GM12878 (cell line): ENCODE results near the gene SRPK2. TPM values are rescaled to one million over a fixed set of nuclear protein-coding genes. Genes with fewer than 3 reads are reported as not detected.

ENCODE experiments used
- ATAC-seq: fragments of 200-7000 bp; cut with Tn5 transposase; 3 replicates; pipeline ENCODE4 v1.9.1; 2020; ENCODE audit warnings: mild to moderate bottlenecking, moderate library complexity
- BruUV-seq: library from RNA; stranded (reverse); fragments of 400-500 nt; replicated peaks from 2 replicates; lab custom pipeline; 2021; lab: Mats Ljungman, UMichigan
- CTCF ChIA-PET: fragments of 300-600 bp; sonication (Branson Sonifier 250); formaldehyde crosslinking; extraction: SDS; loops from one replicate; lab custom pipeline; 2021; ENCODE audit warnings: inconsistent platforms; lab: Yijun Ruan, JAX
- POLR2A ChIA-PET: fragments of 350-600 bp; formaldehyde crosslinking; extraction: SDS; loops from one replicate; lab custom pipeline; 2021; ENCODE audit warnings: inconsistent platforms; lab: Charles Lee
- RAD21 ChIA-PET: fragments of 300-600 bp; sonication (Branson Sonifier 250); formaldehyde crosslinking; loops from one replicate; lab custom pipeline; 2023; ENCODE audit warnings: antibody characterized with exemption; ENCODE audit not compliant: unreplicated experiment; lab: Charles Lee
- SMC1A ChIA-PET: fragments of 300-600 bp; sonication (Branson Sonifier 250); formaldehyde crosslinking; loops from one replicate; lab custom pipeline; 2023; ENCODE audit not compliant: unreplicated experiment, uncharacterized antibody; lab: Charles Lee
- DNase-seq: peaks from one replicate; pipeline ENCODE4 v3.0.0-alpha.2; 2011; ENCODE audit warnings: low read depth, low spot score
- FAIRE-seq: peaks from 3 replicates; lab custom pipeline; 2011; peaks lifted over from hg19 to GRCh38; lab: Jason Lieb, UNC
- H2AFZ ChIP-seq: 2 replicates; pipeline ENCODE4 v1.6.0; 2011; ENCODE audit warnings: low read depth, low read length, control low read depth; ENCODE audit not compliant: control insufficient read depth
- H3K27ac ChIP-seq: 2 replicates; pipeline ENCODE4 v1.5.1; 2011; ENCODE audit warnings: control low read depth; ENCODE audit not compliant: control insufficient read depth, insufficient read depth
- H3K27me3 ChIP-seq, 2 experiments: replicated peaks in 1 of 2; 2 replicates each; pipeline versions ENCODE4 v1.6.0 to v1.6.1; 2011; ENCODE audit warnings: low read length in 1 of 2; ENCODE audit not compliant: control insufficient read depth in 2 of 2, insufficient read depth in 2 of 2
- H3K36me3 ChIP-seq, 2 experiments: 2 replicates each; pipeline ENCODE4 v1.5.1; 2011; ENCODE audit warnings: low read length in 1 of 2; ENCODE audit not compliant: control insufficient read depth in 2 of 2, insufficient read depth in 2 of 2
- H3K4me1 ChIP-seq: 2 replicates; pipeline ENCODE4 v1.6.1; 2011; ENCODE audit warnings: mild to moderate bottlenecking, low read length, moderate library complexity, mixed read lengths; ENCODE audit not compliant: control insufficient read depth, insufficient read depth
- H3K4me2 ChIP-seq: 2 replicates; pipeline ENCODE4 v1.6.0; 2011; ENCODE audit warnings: control low read depth; ENCODE audit not compliant: control insufficient read depth, insufficient read depth
- H3K4me3 ChIP-seq: fragments of 200-600 bp; sonication (generic); 2 replicates; pipeline ENCODE4 v1.5.1; 2016
- H3K79me2 ChIP-seq: 2 replicates; pipeline ENCODE4 v1.6.0; 2011; ENCODE audit warnings: low read length; ENCODE audit not compliant: control insufficient read depth, insufficient read depth
- H3K9ac ChIP-seq: 2 replicates; pipeline ENCODE4 v1.8.0; 2011; ENCODE audit warnings: low read length, control low read depth, mixed read lengths; ENCODE audit not compliant: control insufficient read depth, insufficient read depth
- H3K9me3 ChIP-seq: replicated peaks from 3 replicates; pipeline ENCODE4 v1.5.1; 2011; ENCODE audit warnings: mild to moderate bottlenecking, low read length; ENCODE audit not compliant: control insufficient read depth, insufficient read depth
- H4K20me1 ChIP-seq: 2 replicates; pipeline ENCODE4 v1.6.0; 2011; ENCODE audit not compliant: control insufficient read depth, insufficient read depth
- ATF7 ChIP-seq: fragments of 450-650 bp; IDR thresholded peaks from 2 replicates; pipeline ENCODE4 v1.6.1; 2016; ENCODE audit warnings: low read depth, mild to moderate bottlenecking
- DPF2 ChIP-seq: fragments of 450-650 bp; IDR thresholded peaks from 2 replicates; pipeline ENCODE4 v1.6.1; 2017; ENCODE audit warnings: mild to moderate bottlenecking
- EED ChIP-seq: sonication (generic); IDR thresholded peaks from 2 replicates; pipeline ENCODE4 v1.6.1; 2016; ENCODE audit warnings: antibody characterized with exemption, low read depth
- ETV6 ChIP-seq, 2 experiments: fragments of 450-650 bp in 1 of 2; IDR thresholded peaks in 1 of 2; conservative IDR thresholded peaks in 1 of 2; 2 replicates each; pipeline ENCODE4 v1.6.1; 2014; ENCODE audit warnings: antibody characterized with exemption in 1 of 2, borderline replicate concordance in 1 of 2, low read depth in 1 of 2, mild to moderate bottlenecking in 1 of 2, moderate library complexity in 1 of 2
- IKZF2 ChIP-seq, 2 experiments: fragments of 450-650 bp; IDR thresholded peaks; 2 replicates each; pipeline ENCODE4 v1.6.1; 2017; ENCODE audit warnings: mild to moderate bottlenecking in 2 of 2, moderate library complexity in 2 of 2
- JUNB ChIP-seq: IDR thresholded peaks from 2 replicates; pipeline ENCODE4 v1.6.1; 2016; ENCODE audit warnings: antibody characterized with exemption, mild to moderate bottlenecking
- KAT2A ChIP-seq: conservative IDR thresholded peaks from 2 replicates; pipeline ENCODE4 v1.6.1; 2011; ENCODE audit warnings: low read depth, low read length; ENCODE audit not compliant: control insufficient read depth
- MTA2 ChIP-seq: fragments of 450-650 bp; IDR thresholded peaks from 2 replicates; pipeline ENCODE4 v1.6.1; 2016; ENCODE audit warnings: low read depth, mild to moderate bottlenecking, moderate library complexity
- MXI1 ChIP-seq: fragments of 150-350 bp; IDR thresholded peaks from 2 replicates; pipeline ENCODE4 v1.6.1; 2011; ENCODE audit warnings: low read depth, mild to moderate bottlenecking, inconsistent platforms, low read length, improper control_type of control experiment
- NFXL1 ChIP-seq: fragments of 450-650 bp; IDR thresholded peaks from 2 replicates; pipeline ENCODE4 v1.6.1; 2017; ENCODE audit warnings: antibody characterized with exemption, mild to moderate bottlenecking, borderline replicate concordance
- POLR2A ChIP-seq: IDR thresholded peaks from 2 replicates; pipeline ENCODE4 v1.6.1; 2011; ENCODE audit warnings: low read depth, mild to moderate bottlenecking, low read length
- RUNX3 ChIP-seq: IDR thresholded peaks from 2 replicates; pipeline ENCODE4 v1.6.1; 2012; ENCODE audit warnings: low read length, inconsistent platforms
- STAT1 ChIP-seq: fragments of 450-650 bp; conservative IDR thresholded peaks from 2 replicates; pipeline ENCODE4 v1.6.1; 2014; ENCODE audit warnings: antibody characterized with exemption, mild to moderate bottlenecking
- WGBS: methylation state at CpG from one replicate; pipeline ENCODE4 v1.1.6; 2016; ENCODE audit warnings: low lambda C conversion rate; ENCODE audit not compliant: insufficient replicate concordance, insufficient coverage; ENCODE audit errors: missing lambda C conversion rate; 5-methylcytosine and 5-hydroxymethylcytosine counted together
- in situ Hi-C: fragments of 300-500 bp; cut with MboI; formaldehyde crosslinking; loops from 9 replicates; pipeline ENCODE4 v1.14.3; 2018; ENCODE audit warnings: mixed read lengths
- intact Hi-C: fragments of 100-400 bp; cut with micrococcal nuclease; formaldehyde crosslinking; loops from one replicate; pipeline ENCODE4 v1.14.2; 2022; ENCODE audit not compliant: unreplicated experiment
- polyA plus RNA-seq, 11 experiments: library from polyadenylated mRNA; depleted of rRNA in 4 of 11; unstranded in 6 of 11; stranded (reverse) in 5 of 11; fragments of >200 nt; fragmentation: Nextera tagmentation in 4 of 11; fragmentation: Illumina TruSeq in 1 of 11; extraction: Ambion mirVana in 4 of 11; extraction: Trizol in 1 of 11; gene quantifications; 1 replicate in 1 of 11; 2 replicates in 10 of 11; pipeline versions ENCODE4 v1.2.1 to v1.2.3, GENCODE V29; 2011 to 2016; ENCODE audit warnings: inconsistent platforms in 2 of 11, missing spikeins in 2 of 11, low read depth in 1 of 11
- total RNA-seq, 4 experiments: library from RNA; depleted of rRNA in 3 of 4; stranded (reverse); fragments of >200 nt in 3 of 4; fragmentation: Illumina TruSeq in 1 of 4; extraction: Trizol in 1 of 4; gene quantifications; 2 replicates each; pipeline versions ENCODE4 v1.2.1 to v1.2.3, GENCODE V29; 2013 to 2021
- TF ChIP-seq, protein P1 (sequence below): IDR thresholded peaks from 2 replicates; pipeline ENCODE4 v1.6.1; 2012; ENCODE audit warnings: improper control_type of control experiment, low read depth, low read length; ENCODE audit not compliant: insufficient replicate concordance
- TF ChIP-seq, protein P2 (sequence below): fragments of 450-650 bp; IDR thresholded peaks from 2 replicates; pipeline ENCODE4 v1.6.1; 2017; ENCODE audit warnings: antibody characterized with exemption, mild to moderate bottlenecking, moderate library complexity

Gene SRPK2
- total and polyA plus RNA-seq, 10 of the 15 experiments (the other 5 are each of a cell fraction or from before 2014, with no cell fraction given): 13.2 to 32.8 (median 24.5) TPM

DNA sequence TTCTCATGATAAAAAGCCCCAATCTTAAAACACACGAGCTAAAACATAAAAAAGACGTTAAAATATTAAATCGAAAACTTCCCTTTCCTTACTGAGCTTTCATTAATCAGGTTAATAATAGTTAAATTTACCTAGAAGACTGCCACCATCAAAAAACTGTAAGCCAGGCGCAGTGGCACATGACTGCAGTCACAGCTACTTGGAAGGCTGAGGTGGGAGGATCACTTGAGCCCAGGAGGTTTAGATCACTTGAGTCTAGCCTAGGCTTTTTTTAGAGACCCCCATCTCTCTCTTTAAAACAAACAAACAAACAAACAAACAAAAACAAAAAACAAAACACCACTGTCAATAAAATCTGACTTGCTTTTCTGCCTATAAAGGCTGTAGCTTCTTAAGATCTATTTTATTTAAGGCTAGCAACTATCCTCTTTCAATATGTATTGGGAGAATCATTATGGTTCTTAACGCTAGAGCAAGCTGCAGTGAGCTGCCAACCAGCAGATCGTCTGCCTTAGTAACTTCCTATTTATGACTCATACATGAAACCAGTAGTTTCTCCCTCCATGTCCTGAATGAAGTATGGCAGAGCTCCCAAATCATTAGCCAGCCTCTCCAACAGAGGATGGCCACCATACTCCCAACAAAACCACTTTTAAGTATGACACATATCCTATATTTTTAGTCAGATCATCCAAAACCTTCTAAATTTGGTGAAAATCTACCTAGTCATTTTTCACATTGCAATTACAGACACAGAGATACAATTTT is 163.7 kb downstream of the SRPK2 start:
- peak; percentile 97 for ATAC-seq
- WGBS: 49% methylated on average over 6 of the region's 6 CpGs
- Histone ChIP-seq H4K20me1 (no peaks in the 10 kb centered on the region), H3K4me1 (peaks cover 5% of the 10 kb centered on the region), H3K4me2 (peak overlapping the region; percentile 46), H3K9ac (no peak overlapping the region), H3K9me3 (no peaks in the 10 kb centered on the region; the same call in 2 of the 3 replicates), H2AFZ (no peak overlapping the region), H3K27ac (0 out of 2 replicates have a peak overlapping the region, but pooled peaks have one; percentile 5), H3K79me2 (peaks cover 8% of the 10 kb centered on the region), H3K36me3 (peaks cover 0 to 3% of the 10 kb centered on the region in 2 experiments; a peak in 2 of 4 replicates), H3K4me3 (peak overlapping the region; percentile 11; the same call in 1 of the 2 replicates), H3K27me3 (no peaks in the 10 kb centered on the region)
- no TSS peak for BruUV-seq
- ChIA-PET SMC1A (interaction anchor here (0.6 to 3.4 kb wide), 24 partner anchors 9 to 520 kb away, joined by 3 to 23 read pairs (median 4); no protein-coding TSS in a partner anchor), CTCF (interaction anchor here (0.6 to 1.6 kb wide), 9 partner anchors 10 to 38 kb away, joined by 3 to 4 read pairs (median 3); no protein-coding TSS in a partner anchor), POLR2A (interaction anchor here (0.6 to 1.5 kb wide), 7 partner anchors 14 to 119 kb away, joined by 3 to 5 read pairs (median 3); no protein-coding TSS in a partner anchor), RAD21 (interaction anchor here (0.7 to 3.3 kb wide), 10 partner anchors 10 to 244 kb away, joined by 3 to 13 read pairs (median 4); no protein-coding TSS in a partner anchor)
- DNase-seq: peak; percentile 42
- in situ Hi-C loops (no loop called here), intact Hi-C loops (loop anchor here (2.0 kb wide), 1 partner anchor 14 kb away; no protein-coding TSS in a partner anchor)
- FAIRE-seq: peak; percentile 94
- TF ChIP-seq DPF2: peak; percentile 61; the same call in 1 of the 2 replicates
- TF ChIP-seq, protein P1, sequence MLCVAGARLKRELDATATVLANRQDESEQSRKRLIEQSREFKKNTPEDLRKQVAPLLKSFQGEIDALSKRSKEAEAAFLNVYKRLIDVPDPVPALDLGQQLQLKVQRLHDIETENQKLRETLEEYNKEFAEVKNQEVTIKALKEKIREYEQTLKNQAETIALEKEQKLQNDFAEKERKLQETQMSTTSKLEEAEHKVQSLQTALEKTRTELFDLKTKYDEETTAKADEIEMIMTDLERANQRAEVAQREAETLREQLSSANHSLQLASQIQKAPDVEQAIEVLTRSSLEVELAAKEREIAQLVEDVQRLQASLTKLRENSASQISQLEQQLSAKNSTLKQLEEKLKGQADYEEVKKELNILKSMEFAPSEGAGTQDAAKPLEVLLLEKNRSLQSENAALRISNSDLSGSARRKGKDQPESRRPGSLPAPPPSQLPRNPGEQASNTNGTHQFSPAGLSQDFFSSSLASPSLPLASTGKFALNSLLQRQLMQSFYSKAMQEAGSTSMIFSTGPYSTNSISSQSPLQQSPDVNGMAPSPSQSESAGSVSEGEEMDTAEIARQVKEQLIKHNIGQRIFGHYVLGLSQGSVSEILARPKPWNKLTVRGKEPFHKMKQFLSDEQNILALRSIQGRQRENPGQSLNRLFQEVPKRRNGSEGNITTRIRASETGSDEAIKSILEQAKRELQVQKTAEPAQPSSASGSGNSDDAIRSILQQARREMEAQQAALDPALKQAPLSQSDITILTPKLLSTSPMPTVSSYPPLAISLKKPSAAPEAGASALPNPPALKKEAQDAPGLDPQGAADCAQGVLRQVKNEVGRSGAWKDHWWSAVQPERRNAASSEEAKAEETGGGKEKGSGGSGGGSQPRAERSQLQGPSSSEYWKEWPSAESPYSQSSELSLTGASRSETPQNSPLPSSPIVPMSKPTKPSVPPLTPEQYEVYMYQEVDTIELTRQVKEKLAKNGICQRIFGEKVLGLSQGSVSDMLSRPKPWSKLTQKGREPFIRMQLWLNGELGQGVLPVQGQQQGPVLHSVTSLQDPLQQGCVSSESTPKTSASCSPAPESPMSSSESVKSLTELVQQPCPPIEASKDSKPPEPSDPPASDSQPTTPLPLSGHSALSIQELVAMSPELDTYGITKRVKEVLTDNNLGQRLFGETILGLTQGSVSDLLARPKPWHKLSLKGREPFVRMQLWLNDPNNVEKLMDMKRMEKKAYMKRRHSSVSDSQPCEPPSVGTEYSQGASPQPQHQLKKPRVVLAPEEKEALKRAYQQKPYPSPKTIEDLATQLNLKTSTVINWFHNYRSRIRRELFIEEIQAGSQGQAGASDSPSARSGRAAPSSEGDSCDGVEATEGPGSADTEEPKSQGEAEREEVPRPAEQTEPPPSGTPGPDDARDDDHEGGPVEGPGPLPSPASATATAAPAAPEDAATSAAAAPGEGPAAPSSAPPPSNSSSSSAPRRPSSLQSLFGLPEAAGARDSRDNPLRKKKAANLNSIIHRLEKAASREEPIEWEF: peak; percentile 18
- TF ChIP-seq, protein P2, sequence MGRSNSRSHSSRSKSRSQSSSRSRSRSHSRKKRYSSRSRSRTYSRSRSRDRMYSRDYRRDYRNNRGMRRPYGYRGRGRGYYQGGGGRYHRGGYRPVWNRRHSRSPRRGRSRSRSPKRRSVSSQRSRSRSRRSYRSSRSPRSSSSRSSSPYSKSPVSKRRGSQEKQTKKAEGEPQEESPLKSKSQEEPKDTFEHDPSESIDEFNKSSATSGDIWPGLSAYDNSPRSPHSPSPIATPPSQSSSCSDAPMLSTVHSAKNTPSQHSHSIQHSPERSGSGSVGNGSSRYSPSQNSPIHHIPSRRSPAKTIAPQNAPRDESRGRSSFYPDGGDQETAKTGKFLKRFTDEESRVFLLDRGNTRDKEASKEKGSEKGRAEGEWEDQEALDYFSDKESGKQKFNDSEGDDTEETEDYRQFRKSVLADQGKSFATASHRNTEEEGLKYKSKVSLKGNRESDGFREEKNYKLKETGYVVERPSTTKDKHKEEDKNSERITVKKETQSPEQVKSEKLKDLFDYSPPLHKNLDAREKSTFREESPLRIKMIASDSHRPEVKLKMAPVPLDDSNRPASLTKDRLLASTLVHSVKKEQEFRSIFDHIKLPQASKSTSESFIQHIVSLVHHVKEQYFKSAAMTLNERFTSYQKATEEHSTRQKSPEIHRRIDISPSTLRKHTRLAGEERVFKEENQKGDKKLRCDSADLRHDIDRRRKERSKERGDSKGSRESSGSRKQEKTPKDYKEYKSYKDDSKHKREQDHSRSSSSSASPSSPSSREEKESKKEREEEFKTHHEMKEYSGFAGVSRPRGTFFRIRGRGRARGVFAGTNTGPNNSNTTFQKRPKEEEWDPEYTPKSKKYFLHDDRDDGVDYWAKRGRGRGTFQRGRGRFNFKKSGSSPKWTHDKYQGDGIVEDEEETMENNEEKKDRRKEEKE: no peak
- no peak for TF ChIP-seq POLR2A
- no peak for TF ChIP-seq KAT2A
- peak; percentile 61; the same call in 1 of the 2 replicates for TF ChIP-seq EED
- TF ChIP-seq STAT1: no peak
- no peak for TF ChIP-seq MXI1
- TF ChIP-seq ETV6 (conservative IDR thresholded peaks at IDR 0.05 in 1 of 2, IDR thresholded peaks at IDR 0.05 in 1 of 2; ENCODE audit: borderline replicate concordance in 1 of 2, low read depth in 1 of 2): no peak
- peak; percentile 48 for TF ChIP-seq JUNB
- peak; percentile 29; the same call in 1 of the 2 replicates for TF ChIP-seq ATF7
- no peak for TF ChIP-seq RUNX3
- TF ChIP-seq NFXL1: no peak
- peak; percentile 22; the same call in 1 of the 2 replicates for TF ChIP-seq MTA2
- peak; percentile 74 to 76; a peak in 3 of 4 replicates for TF ChIP-seq IKZF2 (IDR thresholded peaks at IDR 0.05)
